ENCODE results near the gene AURKAIP1. TPM values are rescaled to one million over a fixed set of nuclear protein-coding genes. Genes with fewer than 3 reads are reported as not detected.

The AURKAIP1 gene
- total RNA-seq, 4 donors from 2014 or later: 98.4 to 152 (median 117) TPM

DNA sequence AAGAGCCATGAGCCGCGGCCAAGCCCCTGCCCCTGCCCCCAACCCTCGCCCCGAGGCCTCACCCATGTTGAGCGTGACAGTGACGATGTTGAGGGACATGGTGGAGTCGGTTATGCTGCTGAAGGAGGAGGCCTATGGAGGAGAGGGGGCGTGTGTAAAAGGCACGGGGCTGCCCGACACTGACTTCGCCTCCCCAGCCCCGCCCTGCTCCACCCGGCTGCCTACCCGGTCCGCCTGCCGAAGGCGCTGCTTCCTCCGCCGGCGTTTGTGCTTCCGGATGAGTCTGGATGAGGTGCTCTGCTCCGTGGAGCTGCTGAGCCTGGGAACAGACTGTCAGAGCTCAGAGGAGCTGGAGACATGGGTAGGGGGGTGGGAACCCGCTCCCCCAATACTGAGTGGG is 34.8 kb downstream of the AURKAIP1 start:
- Histone ChIP-seq H3K4me1 (peaks cover 8 to 20% (median 12%) of the 10 kb centered on the region in 4 donors), H3K27me3 (no peaks in the 10 kb centered on the region), H3K27ac (replicated peaks in 1 of 4) (no peak overlapping the region), H3K9me3 (no peaks in the 10 kb centered on the region), H3K36me3 (peaks cover 27 to 74% (median 67%) of the 10 kb centered on the region in 4 donors), H3K4me3 (no peak overlapping the region)
- intact Hi-C loops (cut with DNase I): no loop called here
- DNase-seq (ENCODE audit: extremely low spot score): no peak
- WGBS: 94% methylated on average over 19 of the region's 23 CpGs
- no peak for TF ChIP-seq EP300 (IDR thresholded peaks at IDR 0.05)
- TF ChIP-seq, protein P1, sequence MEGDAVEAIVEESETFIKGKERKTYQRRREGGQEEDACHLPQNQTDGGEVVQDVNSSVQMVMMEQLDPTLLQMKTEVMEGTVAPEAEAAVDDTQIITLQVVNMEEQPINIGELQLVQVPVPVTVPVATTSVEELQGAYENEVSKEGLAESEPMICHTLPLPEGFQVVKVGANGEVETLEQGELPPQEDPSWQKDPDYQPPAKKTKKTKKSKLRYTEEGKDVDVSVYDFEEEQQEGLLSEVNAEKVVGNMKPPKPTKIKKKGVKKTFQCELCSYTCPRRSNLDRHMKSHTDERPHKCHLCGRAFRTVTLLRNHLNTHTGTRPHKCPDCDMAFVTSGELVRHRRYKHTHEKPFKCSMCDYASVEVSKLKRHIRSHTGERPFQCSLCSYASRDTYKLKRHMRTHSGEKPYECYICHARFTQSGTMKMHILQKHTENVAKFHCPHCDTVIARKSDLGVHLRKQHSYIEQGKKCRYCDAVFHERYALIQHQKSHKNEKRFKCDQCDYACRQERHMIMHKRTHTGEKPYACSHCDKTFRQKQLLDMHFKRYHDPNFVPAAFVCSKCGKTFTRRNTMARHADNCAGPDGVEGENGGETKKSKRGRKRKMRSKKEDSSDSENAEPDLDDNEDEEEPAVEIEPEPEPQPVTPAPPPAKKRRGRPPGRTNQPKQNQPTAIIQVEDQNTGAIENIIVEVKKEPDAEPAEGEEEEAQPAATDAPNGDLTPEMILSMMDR (IDR thresholded peaks at IDR 0.05): no peak
- TF ChIP-seq POLR2A (IDR thresholded peaks at IDR 0.05; ENCODE audit: low read depth): no peak
- TF ChIP-seq POLR2AphosphoS5 (IDR thresholded peaks at IDR 0.05): no peak

DNA sequence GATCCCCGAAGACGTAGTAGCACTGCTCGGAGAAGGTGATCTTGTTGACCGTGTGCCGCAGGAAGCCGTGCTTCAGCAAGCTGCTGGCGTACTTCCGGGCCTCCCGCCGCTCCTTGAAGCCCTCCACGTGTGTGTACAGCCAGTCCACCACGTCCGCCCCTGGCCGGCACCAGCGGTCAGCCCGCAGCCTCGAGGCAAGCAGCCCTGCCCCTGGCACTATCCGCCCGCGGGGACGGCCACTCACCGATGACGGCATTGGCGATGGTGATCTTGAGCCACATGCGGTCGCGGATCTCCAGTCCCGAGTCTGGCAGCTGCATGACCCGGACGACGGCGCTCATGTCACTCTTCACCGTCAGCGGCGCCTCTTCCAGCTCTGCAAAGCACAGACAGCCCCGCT is 36.7 kb downstream of the AURKAIP1 start:
- no peak for DNase-seq (ENCODE audit: extremely low spot score)

DNA sequence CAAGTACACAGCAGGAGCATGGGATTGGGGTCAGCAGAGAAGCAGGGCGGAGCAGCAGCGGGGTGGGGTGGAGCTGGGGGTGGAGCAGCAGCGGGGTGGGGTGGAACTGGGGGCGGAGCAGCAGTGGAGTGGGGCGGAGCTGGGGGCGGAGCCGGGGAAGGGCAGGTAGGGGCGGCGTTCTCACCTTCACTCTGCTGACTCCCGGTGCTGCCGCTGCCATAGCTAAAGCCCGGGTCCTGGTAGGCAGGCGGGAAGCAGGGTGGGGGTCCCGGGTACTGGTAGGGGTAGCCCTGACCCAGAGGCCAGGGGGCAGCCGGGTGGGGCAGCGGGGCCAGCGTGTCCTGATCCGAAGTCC is 37.2 kb downstream of the AURKAIP1 start:
- no peak overlapping the region for H3K4me3 ChIP-seq
- peaks cover 0 to 9% (median 3%) of the 10 kb centered on the region in 4 donors for H3K4me1 ChIP-seq
- 86% methylated on average over 9 of the region's 18 CpGs for WGBS
- peaks cover 27 to 74% (median 68%) of the 10 kb centered on the region in 4 donors for H3K36me3 ChIP-seq
- no peaks in the 10 kb centered on the region for H3K27me3 ChIP-seq
- intact Hi-C loops (cut with DNase I): no loop called here
- DNase-seq (ENCODE audit: extremely low spot score): no peak
- TF ChIP-seq EP300 (IDR thresholded peaks at IDR 0.05): no peak
- no peak for TF ChIP-seq POLR2A (IDR thresholded peaks at IDR 0.05; ENCODE audit: low read depth)
- TF ChIP-seq, protein P1 (IDR thresholded peaks at IDR 0.05): no peak
- TF ChIP-seq POLR2AphosphoS5 (IDR thresholded peaks at IDR 0.05): no peak
- H3K9me3 ChIP-seq: no peaks in the 10 kb centered on the region
- H3K27ac ChIP-seq (replicated peaks in 1 of 4): no peak overlapping the region

More for the DNA sequence above, 36.7 kb downstream of the AURKAIP1 start:
- H3K9me3 ChIP-seq: no peaks in the 10 kb centered on the region
- WGBS: no CpG with 5 or more reads among the region's 36 CpGs
- H3K36me3 ChIP-seq: peaks cover 27 to 74% (median 68%) of the 10 kb centered on the region in 4 donors
- H3K27ac ChIP-seq (replicated peaks in 1 of 4): no peak overlapping the region
- intact Hi-C loops (cut with DNase I): no loop called here
- H3K27me3 ChIP-seq: no peaks in the 10 kb centered on the region
- TF ChIP-seq POLR2A (IDR thresholded peaks at IDR 0.05; ENCODE audit: low read depth): no peak
- no peak for TF ChIP-seq EP300 (IDR thresholded peaks at IDR 0.05)
- no peak for TF ChIP-seq POLR2AphosphoS5 (IDR thresholded peaks at IDR 0.05)
- TF ChIP-seq, protein P1 (IDR thresholded peaks at IDR 0.05): no peak
- peaks cover 0 to 11% (median 3%) of the 10 kb centered on the region in 4 donors for H3K4me1 ChIP-seq
- H3K4me3 ChIP-seq: no peak overlapping the region

DNA sequence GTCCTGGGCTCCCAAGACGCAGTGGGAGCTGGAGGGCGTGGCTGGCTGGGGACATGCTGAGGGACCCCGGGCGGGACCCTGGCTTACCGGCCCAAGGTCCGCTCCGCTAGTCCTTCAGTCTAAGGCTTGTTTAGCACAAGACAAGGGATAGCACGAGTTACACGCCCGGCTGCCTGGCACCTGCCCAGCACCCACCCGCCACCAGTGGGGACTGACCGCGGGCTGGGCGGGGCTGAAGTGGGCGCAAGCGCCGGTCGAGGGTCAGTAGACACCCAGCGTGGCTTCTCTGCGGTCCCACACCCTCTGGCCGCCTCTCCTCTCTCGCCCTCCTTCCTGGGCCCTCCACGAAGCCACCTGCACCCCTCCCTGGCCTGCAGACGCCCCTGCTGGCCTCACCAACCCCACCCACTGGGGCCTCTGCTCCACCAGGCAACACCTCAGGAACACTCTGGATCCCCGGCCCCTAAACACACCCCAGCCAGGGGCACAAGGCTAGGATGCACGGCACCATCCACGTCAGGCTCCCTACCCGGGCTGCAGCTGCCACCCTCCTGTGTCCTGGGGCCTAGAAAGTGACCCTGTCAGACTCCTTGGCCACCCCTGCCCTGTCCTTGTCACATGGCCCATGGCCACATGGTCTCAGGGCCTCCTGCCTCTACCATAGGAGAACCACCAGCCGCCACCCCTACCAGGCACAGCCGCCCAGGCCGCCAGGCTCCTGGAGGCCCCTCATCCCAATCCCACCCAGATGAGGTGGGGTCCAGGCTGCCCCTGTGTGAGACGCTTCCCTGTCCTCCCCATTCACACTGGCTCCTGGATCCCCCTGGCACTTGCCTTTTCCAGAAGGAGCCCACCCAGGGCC is 37.8 kb downstream of the AURKAIP1 start:
- peaks cover 27 to 71% (median 66%) of the 10 kb centered on the region in 4 donors for H3K36me3 ChIP-seq

More for the DNA sequence above, 37.8 kb downstream of the AURKAIP1 start:
- intact Hi-C loops (cut with DNase I): no loop called here
- Histone ChIP-seq H3K27ac (replicated peaks in 1 of 4) (no peak overlapping the region), H3K4me1 (peaks cover 0 to 9% (median 3%) of the 10 kb centered on the region in 4 donors), H3K9me3 (no peaks in the 10 kb centered on the region), H3K4me3 (no peak overlapping the region), H3K27me3 (no peaks in the 10 kb centered on the region)
- WGBS: 96% methylated on average over 16 of the region's 32 CpGs
- DNase-seq (ENCODE audit: extremely low spot score): no peak
- TF ChIP-seq, protein P1 (IDR thresholded peaks at IDR 0.05): no peak
- no peak for TF ChIP-seq POLR2A (IDR thresholded peaks at IDR 0.05; ENCODE audit: low read depth)
- TF ChIP-seq POLR2AphosphoS5 (IDR thresholded peaks at IDR 0.05): no peak
- TF ChIP-seq EP300 (IDR thresholded peaks at IDR 0.05): no peak
